Posterior vena cava (tissue), 2 donors: Measurements from ENCODE around the gene UGCG. TPM values are rescaled to one million over a fixed set of nuclear protein-coding genes. Genes with fewer than 3 reads are reported as not detected.
A peak's percentile ranks its signal among the peaks of the same experiment; 100 is the strongest.

ENCODE experiments used
- DNase-seq: peaks from one replicate; pipeline ENCODE4 v3.0.0-alpha.2; 2020; ENCODE audit warnings: low spot score
- intact Hi-C, 2 donors: fragments of 100-400 bp; cut with DNase I; formaldehyde crosslinking; loops; one replicate each; pipeline versions ENCODE4 v1.14.1 to v1.14.2; 2022 to 2023
- microRNA-seq, 2 donors: library from miRNA; unstranded; fragments of <30 nt; microRNA quantifications; one replicate each; pipeline ENCODE4 v1.2.0, GENCODE V29; 2020 to 2021; ENCODE audit warnings: borderline microRNAs expressed in 2 of 2
- total RNA-seq, 2 donors: library from RNA; stranded (reverse); fragmentation: NEBNext Ultra II Directional; extraction: Animal tissue kit (Norgen Biotek cat#: 25700); gene quantifications; one replicate each; pipeline ENCODE4 v1.2.1, GENCODE V29; 2021
- donor health status: DM: yes; HTN: yes; CAD: no.
- donor health status: DM: yes; HTN: yes; CAD: no.

The UGCG gene
- total RNA-seq, 2 donors from 2014 or later: 21.0 to 32.7 TPM

DNA sequence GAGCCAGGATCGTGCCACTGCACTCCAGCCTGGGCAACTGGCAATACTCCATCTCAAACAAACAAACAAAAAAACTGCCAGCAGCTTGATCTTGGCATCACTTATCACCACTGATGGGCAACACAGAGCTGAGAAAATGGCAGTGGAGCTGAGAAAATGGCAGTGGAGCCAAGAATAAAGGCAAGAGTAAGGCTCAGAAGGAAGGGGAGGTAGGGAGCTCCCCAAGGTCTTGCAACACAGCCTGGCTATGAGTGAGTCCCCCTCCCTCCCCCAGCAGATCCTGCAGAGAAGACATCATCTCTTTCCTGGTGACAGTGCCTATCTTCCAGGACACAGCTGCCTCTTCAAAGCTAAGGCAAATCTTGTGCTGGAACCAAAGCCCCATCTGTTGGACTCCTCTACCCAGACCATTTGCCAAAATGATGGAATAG lies 70.3 kb downstream of the UGCG start:
- DNase-seq: no peak

DNA sequence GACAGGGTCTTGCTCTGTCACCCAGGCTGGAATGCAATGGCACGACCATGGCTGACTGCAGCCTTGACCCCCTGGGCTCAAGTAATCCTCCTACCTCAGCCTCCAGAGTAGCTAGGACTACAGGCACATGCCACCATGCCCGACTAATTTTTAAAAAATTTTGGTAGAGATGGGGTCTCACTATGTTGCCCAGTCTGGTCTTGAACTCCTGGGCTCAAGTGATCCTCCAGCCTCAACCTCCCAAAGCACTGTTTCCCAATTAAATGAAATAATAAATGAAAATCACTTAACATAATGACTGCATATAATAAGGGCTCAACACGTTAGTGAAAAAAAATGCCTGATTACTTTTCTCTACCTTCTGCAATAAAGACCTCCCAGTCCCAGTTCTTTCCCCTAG lies 71.0 kb downstream of the UGCG start:
- intact Hi-C loops: no loop called here
- no peak for DNase-seq

More for the DNA sequence above, 70.3 kb downstream of the UGCG start:
- intact Hi-C loops: no loop called here

DNA sequence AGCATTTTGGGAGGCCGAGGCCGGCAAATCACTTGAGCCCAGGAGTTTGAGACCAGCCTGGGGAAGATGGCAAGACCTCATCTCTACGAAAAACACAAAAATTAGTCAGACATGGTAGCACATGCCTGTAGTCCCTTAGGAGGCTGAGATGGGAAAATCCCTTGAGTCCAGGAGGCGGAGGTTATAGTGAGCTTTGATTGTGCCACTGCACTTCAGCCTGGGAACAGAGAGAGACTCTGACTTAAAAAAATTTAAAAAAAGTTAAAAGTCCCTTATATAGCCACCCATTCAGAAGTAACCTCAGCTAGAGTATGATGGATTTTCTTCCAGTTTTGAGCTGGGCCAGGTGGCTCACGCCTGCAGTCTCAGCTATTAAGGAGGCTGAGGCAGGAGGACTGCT lies 72.4 kb downstream of the UGCG start:
- intact Hi-C loops: no loop called here
- DNase-seq: no peak

DNA sequence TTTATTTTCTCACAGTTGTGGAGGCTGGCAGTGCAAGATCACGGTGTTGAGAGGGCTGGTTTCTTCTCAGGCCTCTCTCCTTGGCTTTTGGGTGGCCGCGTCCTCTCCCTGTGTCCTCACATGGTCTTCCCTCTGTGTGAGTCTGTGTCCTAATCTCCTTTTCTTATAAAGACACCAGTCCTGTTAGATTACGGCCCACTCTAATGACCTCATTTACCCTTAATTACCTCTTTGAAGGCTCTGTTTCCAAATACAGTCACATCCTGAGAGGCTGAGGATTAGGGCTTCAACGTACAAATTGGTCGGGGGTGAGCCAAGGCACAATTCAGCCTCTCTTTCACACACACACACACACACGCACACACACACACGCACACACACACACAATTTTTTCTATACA lies 73.0 kb downstream of the UGCG start:
- intact Hi-C loops: loop anchor here in 1 of 2 donors (10.0 kb wide), 1 partner anchor 65 kb away; no protein-coding TSS in a partner anchor
- DNase-seq: no peak

DNA sequence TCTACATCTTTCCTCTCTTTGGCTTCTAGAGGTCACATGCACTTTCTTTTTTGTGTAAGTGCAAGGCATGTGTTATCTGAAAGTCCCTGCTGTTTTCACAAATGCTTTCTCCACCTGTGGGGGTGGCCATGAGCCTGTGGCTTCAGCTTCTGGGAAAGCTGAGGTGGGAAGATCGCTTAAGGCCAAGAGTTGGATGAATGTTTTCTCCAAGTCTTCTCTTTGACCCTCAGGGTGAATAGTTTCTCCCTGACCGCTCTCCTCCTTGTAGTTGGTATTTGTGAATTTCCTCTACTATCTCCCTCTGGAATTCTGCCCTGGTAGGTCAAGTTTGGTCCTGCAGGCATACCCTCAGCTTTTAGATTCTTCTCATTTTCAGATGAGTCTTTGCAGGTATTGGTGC lies 74.2 kb downstream of the UGCG start:
- DNase-seq: no peak
- intact Hi-C loops: loop anchor here in 1 of 2 donors (10.0 kb wide), 1 partner anchor 64 kb away; no protein-coding TSS in a partner anchor

DNA sequence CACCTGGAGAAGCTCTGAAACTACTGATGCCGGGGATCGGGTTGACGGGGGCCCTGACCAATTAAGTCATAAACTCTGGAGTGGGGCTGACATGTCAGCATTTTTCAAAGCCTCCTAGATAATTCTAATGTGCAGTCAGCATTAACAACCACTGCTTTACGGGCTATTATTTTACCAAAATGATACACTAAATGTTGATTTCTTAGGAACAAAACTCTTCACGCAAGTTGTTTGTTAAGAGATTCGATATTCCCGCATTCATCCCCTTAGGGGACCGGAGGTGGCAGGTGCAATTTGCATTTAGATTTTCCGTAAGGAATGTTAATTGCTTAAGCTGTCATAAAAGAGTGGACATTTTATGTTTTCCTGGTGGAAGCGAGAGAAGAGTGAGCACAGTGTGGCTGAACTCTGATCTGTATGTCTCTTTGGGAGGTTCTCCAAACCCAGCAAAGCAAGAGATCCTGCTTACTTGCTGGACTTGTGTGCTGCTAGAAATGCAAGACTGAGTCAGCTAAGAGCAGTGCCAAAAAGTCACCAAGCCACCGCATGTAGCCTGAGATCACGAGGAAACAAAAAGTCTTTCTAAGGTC lies 77.6 kb downstream of the UGCG start:
- intact Hi-C loops: loop anchor here in 1 of 2 donors (10.0 kb wide), 1 partner anchor 61 kb away; no protein-coding TSS in a partner anchor
- no peak for DNase-seq

DNA sequence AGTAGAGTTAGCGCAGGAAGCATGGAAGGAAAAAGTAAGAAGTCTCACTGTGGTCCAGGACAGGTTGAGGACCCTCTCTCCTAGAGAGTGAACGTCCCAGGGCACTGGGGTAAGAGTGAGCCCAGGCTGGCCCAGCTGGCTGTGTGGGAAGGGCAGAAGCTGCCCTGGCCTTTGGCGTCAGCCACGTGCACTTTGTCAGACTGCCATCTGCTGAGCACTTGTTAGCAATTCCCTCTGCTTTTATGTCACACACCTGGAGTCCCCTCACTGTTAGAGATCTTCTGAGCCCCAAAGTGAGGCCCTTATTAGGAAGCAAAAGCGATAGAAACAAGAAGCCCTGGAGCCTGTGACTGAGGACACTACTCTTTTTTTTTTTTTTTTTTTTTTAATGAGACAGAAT lies 79.1 kb downstream of the UGCG start:
- intact Hi-C loops: loop anchor here in 1 of 2 donors (10.0 kb wide), 1 partner anchor 59 kb away; no protein-coding TSS in a partner anchor
- no peak for DNase-seq

DNA sequence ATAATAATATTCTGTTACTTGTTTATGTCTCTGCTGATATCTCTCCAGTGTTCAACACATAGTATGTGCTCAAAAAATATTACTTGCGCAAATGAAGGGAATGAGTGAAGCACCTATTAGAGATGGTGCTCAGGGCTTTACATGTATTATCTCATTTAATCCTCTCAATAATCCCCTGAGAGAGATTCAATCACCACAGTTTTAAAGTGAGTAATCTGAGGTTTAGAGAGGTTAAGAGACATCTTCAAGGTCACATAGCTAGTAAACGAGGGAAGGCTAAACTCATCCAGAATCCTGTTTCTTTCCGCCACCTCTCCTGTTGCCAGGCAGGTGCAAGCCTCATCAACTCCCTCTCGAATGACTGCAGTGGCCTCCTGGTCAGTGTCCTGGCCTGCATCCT lies 82.0 kb downstream of the UGCG start:
- peak; percentile 4 for DNase-seq
- intact Hi-C loops: loop anchor here in 1 of 2 donors (10.0 kb wide), 1 partner anchor 56 kb away; no protein-coding TSS in a partner anchor

DNA sequence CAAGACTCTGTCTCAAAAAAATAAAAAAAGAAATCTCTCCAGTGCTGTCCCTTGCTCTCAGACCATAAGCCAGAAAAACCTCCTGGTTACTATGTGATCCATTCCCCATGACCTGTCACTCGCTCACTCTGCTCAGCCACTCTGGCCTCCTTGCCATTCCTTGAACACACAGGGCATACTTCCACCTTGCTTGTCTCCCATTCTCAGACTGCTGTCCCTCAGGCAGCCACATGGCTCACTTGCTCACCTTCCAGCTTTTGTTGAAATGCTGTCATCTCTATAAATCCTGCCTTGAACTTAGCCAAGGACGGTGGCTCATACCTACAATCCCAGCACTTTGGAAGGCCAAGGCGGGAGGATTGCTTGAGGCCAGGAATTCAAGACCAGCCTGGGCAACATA lies 82.9 kb downstream of the UGCG start:
- intact Hi-C loops: loop anchor here in 1 of 2 donors (10.0 kb wide), 1 partner anchor 55 kb away; no protein-coding TSS in a partner anchor
- peak; percentile 26 for DNase-seq

DNA sequence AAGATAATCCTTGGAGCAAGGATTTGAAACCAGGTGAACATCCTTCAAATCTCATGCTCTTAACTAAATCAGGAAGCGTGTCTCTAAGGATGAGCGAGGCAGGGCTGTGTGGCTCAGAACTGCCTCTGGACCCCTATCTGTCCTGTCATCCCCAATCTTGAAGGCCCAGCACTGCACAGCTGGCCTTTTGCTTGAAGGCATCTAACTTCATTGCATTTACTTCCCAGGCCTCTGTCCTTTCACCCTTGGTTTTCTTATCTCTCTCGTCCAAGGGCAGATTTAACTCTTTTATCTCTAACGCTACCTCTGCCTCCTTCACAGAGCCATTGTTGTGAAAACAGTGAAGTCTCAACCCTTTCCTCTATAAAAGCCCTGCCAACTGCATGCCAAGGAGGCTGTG lies 83.8 kb downstream of the UGCG start:
- intact Hi-C loops: no loop called here
- peak; percentile 35 for DNase-seq

DNA sequence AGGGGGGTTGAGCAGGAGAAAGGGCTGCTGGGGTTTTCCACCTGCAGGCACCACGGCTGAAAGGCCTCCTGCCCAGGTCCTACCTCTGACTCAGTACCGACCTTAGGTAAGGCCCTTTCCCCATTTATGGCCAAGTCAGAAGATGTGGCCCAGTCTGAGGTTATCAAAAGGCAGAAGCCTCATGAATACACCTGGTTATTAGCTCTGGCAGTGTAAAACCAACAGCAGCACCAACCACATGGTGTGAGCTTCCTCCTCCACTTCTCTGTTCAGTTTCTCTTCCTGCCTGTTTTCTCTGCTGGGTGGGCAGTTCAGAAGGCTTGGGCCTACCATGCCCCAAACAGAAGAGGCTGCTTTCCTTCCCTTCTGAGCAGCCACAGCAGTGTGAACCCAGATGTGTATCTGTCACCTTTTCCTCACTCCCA lies 86.9 kb downstream of the UGCG start:
- DNase-seq: peak; percentile 25
- intact Hi-C loops: no loop called here

DNA sequence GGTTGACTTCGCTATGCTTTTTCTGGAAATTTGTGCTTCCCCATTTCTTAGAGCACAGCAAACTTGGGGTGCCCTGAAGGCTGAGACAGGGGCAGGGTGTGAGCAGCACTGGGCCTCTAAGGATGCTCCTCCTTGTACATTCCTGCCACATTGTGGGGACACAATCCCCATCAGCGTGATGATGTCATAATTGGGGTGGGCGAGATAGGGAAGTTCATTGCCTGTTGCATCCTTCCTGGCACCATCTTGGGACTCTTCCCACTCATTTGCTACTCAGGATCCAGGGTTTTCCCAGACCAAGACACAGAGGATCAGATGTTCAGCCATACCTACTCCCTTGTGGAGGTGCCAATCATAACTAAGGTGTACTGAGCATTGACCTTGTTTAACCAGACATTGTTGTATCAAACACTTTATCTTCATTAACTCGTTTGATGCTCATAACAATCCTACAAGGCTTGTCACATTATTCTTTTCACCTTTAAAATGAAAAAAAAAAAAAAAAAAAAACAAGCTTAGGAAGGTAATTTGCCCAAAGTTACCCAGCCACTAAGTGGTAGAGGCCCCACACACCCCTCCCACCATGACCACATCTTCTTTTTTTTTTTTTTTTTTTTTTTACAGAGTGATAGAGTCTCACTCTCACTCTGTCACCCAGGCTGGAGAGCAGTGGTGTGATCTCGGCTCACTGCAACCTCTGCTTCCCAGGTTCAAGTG lies 87.6 kb downstream of the UGCG start:
- DNase-seq: no peak
- intact Hi-C loops: no loop called here

Small RNA genes within 50 kb of the gene (microRNA-seq; reads per million reads assigned to microRNA genes)
- 0 to 0.32 reads per million in 2 donors for gene MIR4668

Other genes with a start within 250 kb of the UGCG start
- 10 to 100 TPM; 49.9 to 51.8 TPM for gene GNG10, start 235.2 kb upstream of the UGCG start, total RNA-seq
- not detected for gene SHOC1, start 101.9 kb upstream of the UGCG start, total RNA-seq